PC-9 (cell line): ENCODE results near the gene B4GALNT3.

Experiments
- EZH2 ChIP-seq: fragments of 200-600 bp; sonication (generic); IDR thresholded peaks from 2 replicates; pipeline ENCODE4 v1.8.0; 2017; ENCODE audit warnings: antibody characterized with exemption, low read depth
- TF ChIP-seq, protein P1 (sequence below): fragments of 200-600 bp; sonication (generic); conservative IDR thresholded peaks from 2 replicates; pipeline ENCODE4 v1.6.1; 2017; ENCODE audit warnings: mixed run types, antibody characterized with exemption, mild to moderate bottlenecking, moderate library complexity

DNA sequence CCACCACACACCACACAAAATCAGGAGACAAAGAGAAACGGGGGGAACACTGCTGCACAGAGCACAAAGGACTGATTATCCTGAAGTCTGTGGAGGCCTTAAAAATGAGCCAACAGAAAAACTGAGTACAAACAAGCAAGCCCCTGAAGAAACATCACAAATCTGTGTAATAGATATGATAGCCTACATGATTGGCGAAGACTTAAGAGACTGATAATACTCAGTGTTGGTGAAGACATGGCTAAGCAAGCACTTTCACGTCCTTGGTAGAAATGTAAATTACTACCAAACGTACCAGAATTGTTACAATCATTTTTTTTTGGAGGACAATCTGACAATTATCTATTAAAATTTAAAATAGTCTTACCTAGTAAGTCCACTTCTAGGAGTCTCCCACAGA is 128.9 kb downstream of the B4GALNT3 start:
- TF ChIP-seq, protein P1, sequence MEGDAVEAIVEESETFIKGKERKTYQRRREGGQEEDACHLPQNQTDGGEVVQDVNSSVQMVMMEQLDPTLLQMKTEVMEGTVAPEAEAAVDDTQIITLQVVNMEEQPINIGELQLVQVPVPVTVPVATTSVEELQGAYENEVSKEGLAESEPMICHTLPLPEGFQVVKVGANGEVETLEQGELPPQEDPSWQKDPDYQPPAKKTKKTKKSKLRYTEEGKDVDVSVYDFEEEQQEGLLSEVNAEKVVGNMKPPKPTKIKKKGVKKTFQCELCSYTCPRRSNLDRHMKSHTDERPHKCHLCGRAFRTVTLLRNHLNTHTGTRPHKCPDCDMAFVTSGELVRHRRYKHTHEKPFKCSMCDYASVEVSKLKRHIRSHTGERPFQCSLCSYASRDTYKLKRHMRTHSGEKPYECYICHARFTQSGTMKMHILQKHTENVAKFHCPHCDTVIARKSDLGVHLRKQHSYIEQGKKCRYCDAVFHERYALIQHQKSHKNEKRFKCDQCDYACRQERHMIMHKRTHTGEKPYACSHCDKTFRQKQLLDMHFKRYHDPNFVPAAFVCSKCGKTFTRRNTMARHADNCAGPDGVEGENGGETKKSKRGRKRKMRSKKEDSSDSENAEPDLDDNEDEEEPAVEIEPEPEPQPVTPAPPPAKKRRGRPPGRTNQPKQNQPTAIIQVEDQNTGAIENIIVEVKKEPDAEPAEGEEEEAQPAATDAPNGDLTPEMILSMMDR = no peak
- TF ChIP-seq EZH2 = no peak
